WTC11 (cell line): ENCODE data around the gene YIPF5.

Experiments used
- ATF2 ChIP-seq: sonication (generic); formaldehyde crosslinking; IDR thresholded peaks from 2 replicates; pipeline ENCODE4 v1.8.1; 2022; ENCODE audit warnings: low read depth, missing genetic modification reagents, borderline replicate concordance
- CREM ChIP-seq: sonication (generic); formaldehyde crosslinking; IDR thresholded peaks from 2 replicates; pipeline ENCODE4 v1.8.1; 2022; ENCODE audit warnings: mild to moderate bottlenecking, missing genetic modification reagents, moderate library complexity
- CTCF ChIP-seq: fragments of 200-600 bp; IDR thresholded peaks from 2 replicates; pipeline ENCODE4 v1.8.0; 2022; ENCODE audit warnings: antibody characterized with exemption
- GABPB1 ChIP-seq: sonication (generic); formaldehyde crosslinking; IDR thresholded peaks from 2 replicates; pipeline ENCODE4 v1.8.1; 2023; ENCODE audit warnings: mild to moderate bottlenecking, missing genetic modification reagents
- NFE2L1 ChIP-seq: sonication (generic); formaldehyde crosslinking; IDR thresholded peaks from 2 replicates; pipeline ENCODE4 v1.8.1; 2023; ENCODE audit warnings: missing genetic modification reagents
- NR3C1 ChIP-seq: sonication (generic); formaldehyde crosslinking; conservative IDR thresholded peaks from 2 replicates; pipeline ENCODE4 v1.8.1; 2023; ENCODE audit warnings: low read depth, mild to moderate bottlenecking, missing genetic modification reagents
- USF2 ChIP-seq: sonication (generic); formaldehyde crosslinking; IDR thresholded peaks from 2 replicates; pipeline ENCODE4 v1.8.1; 2023; ENCODE audit warnings: mild to moderate bottlenecking, missing genetic modification reagents, moderate library complexity
- ZNF425 ChIP-seq: fragments of 250-450 bp; sonication (Bioruptor Pico); conservative IDR thresholded peaks from 2 replicates; pipeline ENCODE4 v1.9.0; 2021; ENCODE audit warnings: mild to moderate bottlenecking

- no peak for TF ChIP-seq CTCF
- TF ChIP-seq NR3C1 (CRISPR knock-in tag): no peak
- no peak for TF ChIP-seq CREM
- no peak for TF ChIP-seq ZNF425
- no peak for TF ChIP-seq GABPB1 (CRISPR knock-in tag)
- no peak for TF ChIP-seq USF2
- no peak for TF ChIP-seq NFE2L1 (CRISPR knock-in tag)
- TF ChIP-seq ATF2 (CRISPR knock-in tag): no peak
These were observed 41.6 kb downstream of the YIPF5 start for GRCh38 chr5:144128844-144129243.
